ENCODE data around the gene KRTAP10-6.
"Not testable (repeated sequence)": the region's sequence is repeated elsewhere in the genome, so short reads cannot be mapped to it uniquely, and the experiment has no call there.

The KRTAP10-6 gene

DNA sequence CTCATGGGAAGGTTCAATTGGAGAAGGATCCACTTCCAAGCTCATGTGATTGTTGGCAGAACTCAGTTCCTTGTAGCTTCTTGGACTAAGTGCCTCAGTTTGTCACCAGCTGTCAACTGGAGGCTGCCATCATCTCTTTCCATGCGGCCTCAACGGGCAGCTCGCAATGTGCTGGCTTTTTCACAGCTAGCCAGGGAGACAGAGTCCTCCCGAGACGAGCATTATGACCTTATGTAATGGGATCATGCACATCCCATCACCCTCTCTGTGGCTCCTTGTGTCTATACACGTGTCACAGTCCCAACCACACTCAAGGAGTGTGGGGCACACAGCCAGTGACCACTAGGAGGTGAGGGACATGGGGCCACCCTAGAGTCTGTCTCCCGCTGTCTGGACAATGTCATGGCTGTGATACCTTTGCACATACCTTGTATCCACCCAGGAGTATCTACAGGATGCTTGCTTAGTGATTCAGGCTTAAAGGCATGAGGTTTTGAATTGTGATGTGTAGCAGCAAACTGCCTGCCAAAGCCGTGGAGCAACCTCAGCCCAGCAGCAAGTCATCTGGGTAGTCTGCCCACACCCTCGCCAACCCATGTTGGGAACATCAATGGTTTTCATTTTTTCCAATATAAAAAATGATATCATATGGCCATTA is 3.9 kb upstream of the KRTAP10-6 start:
- DNase-seq, result no peak

DNA sequence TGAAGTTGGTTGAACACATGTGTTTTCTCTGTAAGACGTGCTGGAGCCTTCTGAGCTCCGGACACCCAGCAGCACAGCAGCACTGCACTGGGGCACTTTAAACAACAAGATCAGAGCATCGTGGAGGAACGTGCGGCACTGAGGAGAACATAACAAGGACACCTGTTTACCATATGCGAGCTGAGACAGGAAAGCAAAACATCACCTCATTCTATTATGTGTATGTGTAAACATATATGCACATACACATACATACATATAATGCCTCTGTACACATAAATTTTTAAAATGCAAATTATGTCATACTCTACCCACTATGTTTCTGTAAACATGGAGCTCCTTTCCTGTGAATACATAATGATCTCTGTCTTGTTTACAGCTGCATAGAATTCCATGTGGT is 3.2 kb upstream of the KRTAP10-6 start:
- no peak for DNase-seq

GRCh38 chr21:44594406-44594916 is 2.2 kb upstream of the KRTAP10-6 start:
- no peak for DNase-seq

GRCh38 chr21:44593598-44594405 is 1.5 kb upstream of the KRTAP10-6 start:
- peak; percentile 21 for DNase-seq

DNA sequence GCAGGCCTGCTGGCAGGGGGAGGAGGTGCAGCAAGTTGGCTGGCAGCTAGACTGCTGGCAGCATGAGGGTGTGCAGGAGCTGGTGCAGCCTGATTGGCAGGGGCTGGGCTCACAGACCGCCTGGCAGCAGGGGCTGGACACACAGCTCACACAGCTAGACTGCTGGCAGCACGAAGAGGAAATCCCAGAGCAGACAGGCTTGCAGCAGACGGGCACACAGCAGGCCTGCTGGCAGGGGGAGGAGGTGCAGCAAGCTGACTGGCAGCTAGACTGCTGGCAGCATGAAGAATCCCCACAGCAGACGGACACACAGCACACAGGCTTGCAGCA is 539 bp downstream of the KRTAP10-6 start:
- DNase-seq, result not testable (repeated sequence)

GRCh38 chr21:44590897-44591800 is 1.2 kb downstream of the KRTAP10-6 start:
- not testable (repeated sequence) for DNase-seq

DNA sequence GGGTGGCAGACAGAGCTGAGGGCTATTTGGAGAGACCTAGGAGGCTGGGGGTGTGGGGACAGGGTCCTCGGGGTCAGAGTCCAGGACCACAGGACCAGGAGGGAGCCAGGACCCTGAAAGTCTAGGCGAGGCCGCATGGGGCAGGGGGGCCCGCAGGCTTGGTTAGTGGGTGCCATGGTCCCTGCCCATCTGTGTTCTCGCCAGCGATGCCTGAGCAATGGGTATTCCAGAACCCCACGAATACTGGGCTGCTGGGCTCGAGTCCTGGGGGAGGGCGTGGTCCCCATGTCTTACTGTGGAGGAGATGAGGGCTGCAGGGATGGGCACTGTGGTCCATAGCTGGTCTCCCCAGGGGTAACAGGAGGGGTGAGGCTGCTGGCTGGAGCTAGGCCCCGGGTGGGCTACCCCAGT is 2.0 kb downstream of the KRTAP10-6 start:
- DNase-seq, result no peak

DNA sequence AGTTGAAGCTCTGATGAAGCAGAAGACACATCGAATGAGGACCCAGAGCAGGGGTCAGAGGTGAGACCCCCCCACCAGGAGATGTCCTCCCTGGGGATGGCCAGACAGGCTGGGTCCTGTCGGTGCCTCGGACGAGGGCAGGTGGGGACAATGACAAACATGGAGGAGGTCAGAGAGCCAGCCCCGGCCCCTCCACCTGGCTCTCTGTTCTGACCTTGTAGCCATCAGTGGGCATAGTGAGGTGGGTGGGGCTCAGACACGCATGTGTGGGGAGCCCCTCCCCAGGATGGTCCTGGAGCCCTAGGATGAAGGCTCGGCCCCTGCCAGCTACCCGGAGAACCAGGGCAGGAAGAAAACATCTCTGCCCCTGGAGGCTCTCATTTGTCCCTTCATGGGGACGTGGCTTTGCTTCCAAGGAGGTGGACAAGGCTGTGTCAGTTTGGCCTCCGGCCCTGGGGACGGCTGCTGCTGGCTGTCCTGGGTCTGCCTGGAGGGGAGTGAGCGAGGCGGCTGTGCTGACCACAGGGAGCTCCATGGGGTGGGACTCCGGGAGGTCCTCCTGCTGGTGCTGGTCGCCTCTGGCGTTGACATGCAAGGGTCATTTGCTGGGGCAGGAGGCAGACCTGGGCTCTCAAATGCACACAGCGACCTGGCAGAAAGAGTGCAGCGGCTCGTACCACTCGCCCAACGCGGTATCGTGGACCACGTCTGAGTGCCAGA is 2.6 kb downstream of the KRTAP10-6 start:
- no peak for DNase-seq

DNA sequence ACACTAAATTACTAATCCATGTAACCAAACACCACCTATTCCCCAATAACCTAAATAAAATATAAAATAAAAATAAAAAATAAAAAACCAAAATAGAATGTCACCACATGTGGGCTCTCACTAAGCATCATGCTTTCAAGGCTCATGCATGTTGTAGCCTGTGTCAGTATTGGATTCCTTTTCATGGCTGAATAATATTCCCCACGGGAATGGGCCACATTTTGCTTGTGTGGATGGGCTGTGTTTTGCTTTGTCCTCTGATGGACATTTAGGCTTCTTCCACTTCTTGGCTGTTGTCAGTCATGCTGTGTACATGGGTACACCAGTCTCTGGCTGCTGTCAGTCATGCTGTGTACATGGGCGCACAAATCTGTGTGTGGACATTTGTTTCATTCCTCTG is 3.2 kb downstream of the KRTAP10-6 start:
- DNase-seq, result no peak

DNA sequence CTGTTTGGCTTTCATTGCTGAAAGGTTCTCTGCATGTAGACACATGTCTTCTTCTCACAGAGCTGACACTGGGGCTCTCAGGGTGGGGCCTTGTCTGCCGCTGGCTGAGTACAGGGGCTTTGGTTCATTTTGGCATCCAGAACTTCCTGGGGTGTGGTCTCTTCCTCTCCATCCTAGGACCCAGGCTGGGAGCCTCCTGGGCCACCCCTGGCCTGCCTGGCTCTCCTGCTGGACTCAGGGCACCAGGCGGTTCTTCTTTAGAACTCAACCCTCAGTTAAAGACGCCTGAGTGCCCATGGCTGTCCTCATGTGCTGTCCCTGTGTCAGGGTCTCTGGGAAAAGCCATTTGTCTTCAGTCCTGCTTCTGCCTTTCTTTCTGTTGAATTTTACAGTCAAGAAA is 6.4 kb downstream of the KRTAP10-6 start:
- no peak for DNase-seq

DNA sequence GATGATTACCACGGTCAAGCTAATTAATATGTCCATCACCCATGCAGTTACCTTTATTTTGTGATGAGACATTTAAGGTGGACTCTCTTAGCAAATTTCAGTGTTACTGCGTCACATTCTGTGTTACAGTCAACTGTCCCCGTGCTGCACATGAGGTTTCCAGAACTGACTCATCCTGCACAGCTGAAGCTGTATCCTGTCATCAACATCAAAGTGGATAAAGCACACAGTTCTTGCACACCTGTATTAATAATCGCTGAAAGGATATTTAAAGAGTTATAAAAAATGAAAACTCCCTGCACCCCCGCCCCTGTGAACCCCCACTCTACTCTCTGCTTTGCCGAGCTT is 8.5 kb downstream of the KRTAP10-6 start:
- peak; percentile 53 for DNase-seq

DNA sequence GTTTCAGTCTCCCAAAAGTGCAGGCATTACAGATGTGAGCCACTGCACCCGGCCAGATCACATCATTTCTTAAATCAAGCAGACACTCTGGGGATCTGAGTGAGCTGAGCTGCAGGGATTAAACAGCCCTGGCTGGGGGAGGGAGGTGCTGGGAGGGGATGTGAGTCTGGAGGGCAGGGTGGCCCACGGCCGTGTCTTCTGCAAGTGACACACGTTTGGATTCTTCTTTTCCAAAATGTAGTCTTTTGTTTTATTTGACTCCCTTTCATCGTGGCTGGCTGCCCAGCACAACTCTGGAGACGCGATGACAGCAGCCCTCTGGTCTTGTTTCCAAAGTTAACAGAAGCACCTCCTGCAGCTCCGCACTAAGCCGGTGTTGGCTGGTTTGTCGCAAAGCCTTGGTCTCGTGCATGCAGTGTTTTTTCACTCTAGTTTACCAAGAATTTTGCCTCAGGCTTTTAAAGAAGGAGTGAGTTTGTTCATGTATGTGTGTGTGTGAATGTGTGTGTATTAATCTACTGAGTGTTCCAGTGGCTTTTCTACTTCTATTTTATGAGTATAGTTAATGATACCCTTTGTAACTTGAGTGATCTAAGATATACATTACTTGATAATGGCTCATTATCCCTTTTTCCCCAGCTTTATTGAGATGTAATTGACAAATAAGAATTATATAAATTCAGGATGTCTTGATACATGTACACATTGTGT is 9.1 kb downstream of the KRTAP10-6 start:
- peak; percentile 67 for DNase-seq

GRCh38 chr21:44582055-44582454 is 10.2 kb downstream of the KRTAP10-6 start:
- no peak for DNase-seq

GRCh38 chr21:44581158-44581557 is 11.1 kb downstream of the KRTAP10-6 start:
- DNase-seq, result no peak

DNA sequence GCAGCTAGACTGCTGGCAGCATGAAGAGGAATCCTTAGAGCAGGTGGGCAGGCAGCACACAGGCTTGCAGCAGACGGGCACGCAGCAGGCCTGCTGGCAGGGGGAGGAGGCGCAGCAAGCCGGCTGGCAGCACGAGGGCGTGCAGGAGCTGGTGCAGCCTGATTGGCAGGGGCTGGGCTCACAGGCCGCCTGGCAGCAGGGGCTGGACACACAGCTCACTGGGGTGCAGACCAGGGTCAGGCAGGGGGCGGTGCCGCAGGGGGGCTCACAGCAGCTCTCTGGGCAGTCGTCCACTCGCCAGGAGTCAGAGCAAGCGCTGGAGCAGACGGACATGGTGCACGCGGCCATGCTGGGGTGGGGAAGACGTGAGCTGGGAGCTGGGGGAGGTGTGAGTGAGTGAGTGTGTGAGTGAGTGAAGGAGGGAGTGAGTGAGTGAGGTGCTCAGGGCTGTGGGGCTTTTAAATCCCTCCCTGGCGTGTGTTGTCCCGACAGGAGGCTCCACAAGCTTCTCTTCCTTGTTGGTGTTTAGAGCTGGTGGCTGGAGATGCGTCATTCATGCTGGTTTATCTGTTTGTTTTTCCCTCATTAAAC is 12.0 kb downstream of the KRTAP10-6 start, which contains the start of gene KRTAP10-5:
TSS of gene KRTAP10-5 (minus strand) at position 374 of the 591 bp plus-strand sequence. CDS start at position 348, 26 bp downstream.
- DNase-seq, result not testable (repeated sequence)

- no peak for DNase-seq
Observed at GRCh38 chr21:44579833-44580144, 12.5 kb downstream of the KRTAP10-6 start.

DNA sequence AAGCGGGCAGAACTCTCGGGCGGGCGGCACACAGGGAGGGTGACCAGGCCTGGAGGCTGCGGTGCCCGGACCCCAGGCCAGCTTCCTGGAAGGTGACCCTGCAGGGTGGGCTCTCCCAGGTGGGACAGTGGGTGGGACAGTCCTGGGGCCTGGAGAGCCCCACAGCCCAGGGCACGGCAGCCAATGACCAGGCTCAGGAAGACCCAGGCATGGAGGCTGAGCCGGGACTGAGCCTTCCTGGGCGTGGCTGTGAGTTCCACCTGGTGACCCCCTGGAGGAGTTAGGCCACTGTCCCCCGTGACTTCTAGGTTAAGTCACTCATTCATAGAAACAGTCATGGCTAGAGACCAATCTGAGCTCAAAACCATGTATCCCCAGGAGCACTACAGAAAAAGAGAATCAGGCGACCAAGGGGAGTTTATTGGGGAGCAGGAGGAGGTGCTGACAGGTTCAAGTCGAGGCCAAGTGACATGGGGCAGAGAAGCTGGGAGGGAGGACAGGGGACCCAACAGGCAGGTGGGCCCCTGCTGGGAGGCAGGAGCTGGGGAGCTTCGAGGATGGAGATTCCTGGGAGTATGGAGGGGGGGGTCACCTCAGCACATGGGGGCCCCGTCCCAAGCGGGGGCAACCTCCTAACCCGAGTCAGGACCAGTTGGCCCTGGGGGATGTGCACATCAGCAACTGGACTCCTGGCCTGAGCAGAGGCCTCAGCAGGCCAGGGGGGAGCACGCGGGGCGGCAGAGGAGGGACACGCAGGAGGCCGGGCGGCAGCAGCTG is 13.1 kb downstream of the KRTAP10-6 start:
- no peak for DNase-seq

DNA sequence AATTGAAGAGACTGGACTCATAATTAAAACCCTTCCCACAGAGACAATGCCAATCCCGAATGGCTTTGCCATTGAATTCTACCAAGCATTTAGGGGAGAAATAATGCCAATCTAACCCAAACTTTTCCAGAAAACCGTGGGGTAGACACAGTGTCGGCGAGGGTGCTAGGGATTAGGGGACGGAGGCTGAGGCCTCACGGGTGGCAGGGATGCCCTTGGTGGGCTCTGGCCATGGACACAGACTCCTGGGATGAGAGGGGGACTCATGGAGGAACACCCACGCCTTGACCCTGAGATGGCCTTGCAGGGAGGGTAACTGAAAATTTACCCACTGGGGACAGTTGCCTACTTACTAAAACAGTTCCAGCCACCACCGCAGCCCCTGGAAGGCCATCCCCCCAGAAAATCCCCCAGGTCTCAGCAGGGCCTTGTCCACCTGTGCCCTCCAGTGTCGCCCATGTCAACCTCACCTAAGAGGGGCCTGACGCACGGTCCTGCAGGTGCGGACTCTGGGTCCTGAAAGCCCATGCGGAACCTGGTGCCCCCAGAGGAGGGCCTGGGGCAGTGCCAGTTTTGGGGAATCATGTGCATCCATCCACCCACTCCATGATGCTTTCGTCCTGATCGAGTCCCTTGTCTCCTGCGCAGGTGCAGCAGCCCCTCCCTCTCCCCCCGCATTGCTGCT is 13.8 kb downstream of the KRTAP10-6 start:
- DNase-seq, result no peak

- no peak for DNase-seq
Observed at GRCh38 chr21:44576025-44576420, 16.3 kb downstream of the KRTAP10-6 start.

Data from NCI-H146 (cell line).